Motor neuron (in vitro differentiated cells): ENCODE measurements around the gene OTOA. TPM values are rescaled to one million over a fixed set of nuclear protein-coding genes. Genes with fewer than 3 reads are reported as not detected.
"Not testable (repeated sequence)": the region's sequence is repeated elsewhere in the genome, so short reads cannot be mapped to it uniquely, and the experiment has no call there.

Experiments used
- ATAC-seq, 8 experiments: fragments of 200-7000 bp; cut with Tn5 transposase; replicated peaks in 6 of 8; 2 replicates each; pipeline ENCODE4 v1.8.0; 2021; ENCODE audit warnings: mild to moderate bottlenecking in 8 of 8, moderate library complexity in 8 of 8
- H3K27ac ChIP-seq, 2 donors: fragments of 250-450 bp; sonication (Bioruptor Pico); 2 replicates each; pipeline ENCODE4 v1.9.0; 2021; ENCODE audit warnings: antibody characterized with exemption in 2 of 2, mild to moderate bottlenecking in 2 of 2, moderate library complexity in 1 of 2
- H3K4me1 ChIP-seq, 2 donors: fragments of 250-450 bp; sonication (Bioruptor Pico); replicated peaks in 1 of 2; 2 replicates each; pipeline ENCODE4 v1.6.1; 2021; ENCODE audit warnings: antibody characterized with exemption in 2 of 2, mild to moderate bottlenecking in 2 of 2, moderate library complexity in 1 of 2
- H3K4me3 ChIP-seq, 5 donors: fragments of 250-450 bp; sonication (Bioruptor Pico); 2 replicates each; pipeline ENCODE4 v1.9.0; 2021; ENCODE audit warnings: antibody characterized with exemption in 5 of 5, mild to moderate bottlenecking in 5 of 5, moderate library complexity in 4 of 5
- WGBS, 10 experiments: fragments of 450-650 bp; shearing (Covaris generic); methylation state at CpG; one replicate each; pipeline ENCODE4 v1.0.0; 2022; 5-methylcytosine and 5-hydroxymethylcytosine counted together
- in situ Hi-C, 9 experiments: fragments of 400-800 bp; cut with MboI; loops; one replicate each; pipeline ENCODE4 v1.15.0; 2021; ENCODE audit warnings: low sequenced_read_pairs in 9 of 9, low pct_unique_long_range_greater_than_20kb in 2 of 9; ENCODE audit not compliant: unreplicated experiment in 9 of 9
- total RNA-seq, 8 experiments: library from RNA; unstranded; fragments of 300-600 nt; gene quantifications; 2 replicates each; pipeline versions ENCODE4 v1.2.3 to v1.2.4, GENCODE V29; 2022

The OTOA gene
- under 1 TPM; 0.05 to 0.47 (median 0.22) TPM for total RNA-seq

DNA sequence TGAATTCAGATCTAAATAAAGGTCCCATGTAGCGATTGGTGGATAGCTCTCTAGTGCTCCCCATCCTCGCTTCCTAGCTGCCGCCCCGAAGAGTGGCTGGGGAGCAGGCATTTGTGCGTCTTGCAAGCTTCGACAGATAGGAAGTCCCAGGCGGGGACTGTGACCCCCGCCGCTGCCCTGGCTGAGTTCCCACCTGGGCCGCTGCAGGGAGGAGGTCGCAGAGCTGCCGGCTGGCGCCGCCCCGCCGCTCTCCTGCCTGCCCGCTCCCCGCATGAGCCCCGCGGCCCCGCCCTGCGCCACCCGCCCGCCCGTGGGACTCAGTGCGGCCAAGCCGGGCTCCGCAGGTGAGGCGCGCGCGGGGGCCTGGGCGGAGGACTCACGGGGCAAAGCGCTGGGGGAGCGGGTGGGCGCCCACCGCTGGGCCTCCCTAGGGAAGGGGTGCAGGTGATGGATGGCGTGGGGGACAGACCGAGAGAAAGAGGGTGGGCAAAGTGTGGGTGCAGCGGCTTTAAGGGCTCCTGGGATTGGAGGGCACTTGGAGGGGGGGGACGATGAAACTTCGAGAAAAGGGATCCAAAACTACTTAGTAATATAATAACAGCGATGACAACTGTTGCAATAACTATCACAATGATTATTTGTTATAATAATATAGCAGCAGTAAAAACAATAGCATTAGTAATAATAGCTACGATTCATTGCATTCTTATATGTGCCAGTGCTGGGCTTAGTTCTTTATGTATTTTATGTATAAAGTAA is at the start of gene OTOA:
Gene OTOA, plus strand, starts transcription at position 80 of the 759 bp plus-strand sequence. CDS start 14,547 bp downstream, outside the sequence.
- peak in 2 of 8 experiments; percentile 28 to 48 for ATAC-seq
- WGBS, 10 experiments = 0 to 100% (median 60%) methylated on average over 1 to 4 of the region's 45 CpGs; no CpG with 5 or more reads in 4 of the 10 experiments
- Histone ChIP-seq H3K27ac (no peak within 1 kb of the TSS), H3K4me1 (no peaks in the 10 kb centered on the region), H3K4me3 (no peak within 1 kb of the TSS)
- in situ Hi-C loops = loop anchor here in 1 of 9 experiments (25.0 kb wide), 1 partner anchor 473 kb away; no protein-coding TSS in a partner anchor

- H3K4me3 ChIP-seq = no peak overlapping the region
- peaks cover 16 to 29% of the 10 kb centered on the region in 2 donors for H3K4me1 ChIP-seq
- in situ Hi-C loops = no loop called here
- no peak for ATAC-seq
- 83 to 100% (median 100%) methylated on average over 1 to 3 of the region's 3 CpGs; no CpG with 5 or more reads in 3 of the 10 experiments for WGBS, 10 experiments
- no peak overlapping the region for H3K27ac ChIP-seq
These were observed 48.9 kb upstream of the OTOA start for GRCh38 chr16:21614896-21615295.

DNA sequence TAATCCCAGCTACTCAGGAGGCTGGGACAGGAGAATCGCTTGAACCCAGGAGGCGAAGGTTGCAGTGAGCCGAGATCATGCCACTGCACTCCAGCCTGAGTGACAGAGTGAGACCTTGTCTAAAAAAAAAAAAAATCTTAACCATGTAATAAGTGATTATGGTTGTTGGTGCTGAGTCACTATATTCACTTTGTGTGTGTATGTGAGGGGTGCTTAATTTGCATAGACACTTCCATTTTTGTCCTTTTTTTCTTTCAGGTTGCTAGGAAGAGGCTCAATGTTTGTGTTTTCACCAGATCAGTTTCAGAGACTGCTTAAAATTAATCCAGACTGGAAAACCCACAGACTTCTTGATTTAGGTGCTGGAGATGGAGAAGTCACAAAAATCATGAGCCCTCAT is 46.2 kb upstream of the OTOA start:
- Histone ChIP-seq H3K27ac (no peak overlapping the region), H3K4me3 (no peak overlapping the region), H3K4me1 (peaks cover 0 to 2% of the 10 kb centered on the region in 2 donors)
- in situ Hi-C loops = no loop called here
- WGBS, 10 experiments = 100% methylated on average over 1 of the region's 3 CpGs; no CpG with 5 or more reads in 9 of the 10 experiments
- ATAC-seq = peak in 2 of 8 experiments; percentile 48 to 67

- no peak overlapping the region for H3K27ac ChIP-seq
- no peak for ATAC-seq
- WGBS, 10 experiments = 90 to 100% (median 95%) methylated on average over 4 to 5 of the region's 5 CpGs; no CpG with 5 or more reads in 2 of the 10 experiments
- H3K4me1 ChIP-seq = no peaks in the 10 kb centered on the region
- in situ Hi-C loops = no loop called here
- no peak overlapping the region for H3K4me3 ChIP-seq
These were observed 45.5 kb upstream of the OTOA start for GRCh38 chr16:21618281-21618680.

- Histone ChIP-seq H3K27ac (no peak overlapping the region), H3K4me3 (no peak overlapping the region), H3K4me1 (no peaks in the 10 kb centered on the region)
- ATAC-seq = no peak
- WGBS, 10 experiments = 71 to 100% (median 92%) methylated on average over 2 to 4 of the region's 4 CpGs; no CpG with 5 or more reads in 3 of the 10 experiments
- in situ Hi-C loops = no loop called here
These were observed 43.9 kb upstream of the OTOA start for GRCh38 chr16:21619765-21620425.

- Histone ChIP-seq H3K4me3 (no peak overlapping the region), H3K27ac (no peak overlapping the region), H3K4me1 (no peaks in the 10 kb centered on the region)
- no peak for ATAC-seq
- in situ Hi-C loops = no loop called here
These were observed 43.2 kb upstream of the OTOA start for GRCh38 chr16:21620592-21620991.

DNA sequence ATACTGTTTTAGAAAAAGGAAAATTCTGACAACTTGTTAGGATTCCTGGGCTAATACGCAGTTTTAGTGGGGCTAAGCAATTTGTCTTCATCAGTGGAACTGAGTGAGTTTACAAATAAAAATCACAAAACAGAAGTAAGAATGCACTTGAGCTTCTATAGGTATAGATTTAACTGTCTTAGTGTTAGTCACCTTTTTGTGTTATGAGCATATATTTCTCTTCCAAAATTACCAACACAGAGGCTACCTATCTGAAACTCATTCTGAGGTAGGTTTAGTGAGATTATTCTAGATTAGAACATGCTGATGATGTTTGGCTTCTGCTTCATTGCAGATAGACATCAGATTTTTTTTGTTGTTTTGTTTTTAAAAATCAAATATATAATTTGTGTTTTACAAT is 41.2 kb upstream of the OTOA start:
- Histone ChIP-seq H3K4me1 (peaks cover 0 to 4% of the 10 kb centered on the region in 2 donors), H3K27ac (no peak overlapping the region), H3K4me3 (no peak overlapping the region)
- in situ Hi-C loops = no loop called here
- no peak for ATAC-seq
- WGBS, 10 experiments = 86 to 100% (median 100%) methylated on average over 1 of the region's 1 CpG; no CpG with 5 or more reads in 3 of the 10 experiments

- Histone ChIP-seq H3K27ac (no peak overlapping the region), H3K4me3 (no peak overlapping the region), H3K4me1 (peaks cover 0 to 4% of the 10 kb centered on the region in 2 donors)
- no peak for ATAC-seq
- in situ Hi-C loops = no loop called here
- 90 to 100% (median 100%) methylated on average over 1 of the region's 1 CpG; no CpG with 5 or more reads in 7 of the 10 experiments for WGBS, 10 experiments
These were observed 38.7 kb upstream of the OTOA start for GRCh38 chr16:21625026-21625425.

GRCh38 chr16:21626659-21627277 is 37.0 kb upstream of the OTOA start:
- peaks cover 0 to 4% of the 10 kb centered on the region in 2 donors for H3K4me1 ChIP-seq
- no peak overlapping the region for H3K27ac ChIP-seq
- ATAC-seq = peak; percentile 64 to 98 (median 90)
- H3K4me3 ChIP-seq = no peak overlapping the region
- in situ Hi-C loops = no loop called here
- 0 to 77% (median 51%) methylated on average over 1 to 6 of the region's 6 CpGs; no CpG with 5 or more reads in 3 of the 10 experiments for WGBS, 10 experiments

- Histone ChIP-seq H3K4me3 (no peak overlapping the region), H3K27ac (no peak overlapping the region), H3K4me1 (peaks cover 0 to 4% of the 10 kb centered on the region in 2 donors)
- no peak for ATAC-seq
- in situ Hi-C loops = no loop called here
- 80 to 100% (median 100%) methylated on average over 1 to 3 of the region's 5 CpGs; no CpG with 5 or more reads in 4 of the 10 experiments for WGBS, 10 experiments
These were observed 35.5 kb upstream of the OTOA start for GRCh38 chr16:21628121-21628726.

GRCh38 chr16:21628772-21629171 is 35.0 kb upstream of the OTOA start:
- 89 to 100% (median 94%) methylated on average over 1 to 5 of the region's 5 CpGs; no CpG with 5 or more reads in 6 of the 10 experiments for WGBS, 10 experiments
- no peak overlapping the region for H3K4me3 ChIP-seq
- in situ Hi-C loops = no loop called here
- no peak overlapping the region for H3K27ac ChIP-seq
- H3K4me1 ChIP-seq = peaks cover 0 to 4% of the 10 kb centered on the region in 2 donors
- ATAC-seq = no peak

DNA sequence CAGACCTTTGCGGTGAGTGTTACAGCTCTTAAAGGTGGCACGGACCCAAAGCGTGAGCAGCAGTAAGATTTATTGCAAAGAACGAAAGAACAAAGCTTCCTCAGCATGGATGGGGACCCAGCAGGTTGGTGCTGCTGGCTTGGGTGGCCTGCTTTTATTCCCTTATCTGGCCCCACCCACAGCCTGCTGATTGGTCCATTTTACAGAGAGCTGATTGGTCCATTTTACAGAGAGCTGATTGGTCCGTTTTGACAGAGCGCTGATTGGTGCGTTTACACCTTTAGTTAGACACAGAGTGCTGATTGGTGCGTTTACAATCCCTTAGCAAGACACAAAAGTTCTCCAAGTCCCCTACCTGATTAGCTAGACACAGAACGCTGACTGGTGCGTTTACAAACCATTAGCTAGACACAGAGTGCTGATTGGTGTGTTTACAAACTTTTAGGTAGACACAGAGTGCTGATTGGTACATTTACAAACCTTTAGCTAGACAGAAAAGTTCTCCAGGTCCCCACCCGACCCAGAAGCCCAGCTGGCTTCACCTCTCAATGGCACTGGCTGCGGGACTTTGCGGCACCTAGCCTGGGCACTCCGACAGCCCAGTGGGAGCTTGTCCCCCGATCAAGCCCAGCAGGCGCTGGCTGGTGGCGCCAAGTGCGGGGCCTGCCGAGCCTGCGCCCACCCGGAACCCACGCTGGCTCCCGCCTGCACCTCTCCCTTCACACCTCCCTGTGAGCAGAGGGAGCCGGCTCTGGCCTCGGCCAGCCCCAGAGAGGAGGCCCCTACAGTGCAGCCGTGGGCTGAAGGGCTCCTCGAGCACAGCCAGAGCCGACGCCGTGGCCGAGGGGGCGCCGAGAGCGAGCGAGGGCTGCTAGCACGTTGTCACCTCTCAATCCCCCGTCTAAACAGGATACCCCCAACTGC is 33.9 kb upstream of the OTOA start:
- 95 to 100% (median 100%) methylated on average over 2 to 14 of the region's 37 CpGs; no CpG with 5 or more reads in 2 of the 10 experiments for WGBS, 10 experiments
- H3K27ac ChIP-seq, H3K4me3 ChIP-seq, ATAC-seq, H3K4me1 ChIP-seq: not testable (repeated sequence)
- in situ Hi-C loops = loop anchor here in 1 of 9 experiments (10.0 kb wide), 1 partner anchor 45 kb away; no protein-coding TSS in a partner anchor
